WTC11 (cell line): Measurements from ENCODE around the gene ZNF436.
A peak's percentile ranks its signal among the peaks of the same experiment; 100 is the strongest.

Experiments
- ATF1 ChIP-seq: sonication (generic); formaldehyde crosslinking; IDR thresholded peaks from 2 replicates; pipeline ENCODE4 v1.8.1; 2023; ENCODE audit warnings: mild to moderate bottlenecking, moderate library complexity, missing genetic modification reagents
- ATF3 ChIP-seq: sonication (generic); formaldehyde crosslinking; conservative IDR thresholded peaks from 2 replicates; pipeline ENCODE4 v1.8.1; 2022; ENCODE audit warnings: mild to moderate bottlenecking, missing genetic modification reagents
- CREM ChIP-seq: sonication (generic); formaldehyde crosslinking; IDR thresholded peaks from 2 replicates; pipeline ENCODE4 v1.8.1; 2022; ENCODE audit warnings: mild to moderate bottlenecking, missing genetic modification reagents, moderate library complexity
- IRF2 ChIP-seq: sonication (generic); formaldehyde crosslinking; IDR thresholded peaks from 2 replicates; pipeline ENCODE4 v1.8.0; 2022; ENCODE audit warnings: low read depth, missing genetic modification reagents, borderline replicate concordance
- JUN ChIP-seq: sonication (generic); formaldehyde crosslinking; IDR thresholded peaks from 2 replicates; pipeline ENCODE4 v1.8.0; 2023; ENCODE audit warnings: mild to moderate bottlenecking, missing genetic modification reagents
- NFYB ChIP-seq: sonication (generic); formaldehyde crosslinking; conservative IDR thresholded peaks from 2 replicates; pipeline ENCODE4 v1.8.0; 2022; ENCODE audit warnings: low read depth, missing genetic modification reagents
- TEAD4 ChIP-seq: sonication (generic); formaldehyde crosslinking; IDR thresholded peaks from 2 replicates; pipeline ENCODE4 v1.8.0; 2022; ENCODE audit warnings: mild to moderate bottlenecking, missing genetic modification reagents
- ZNF121 ChIP-seq: sonication (generic); formaldehyde crosslinking; IDR thresholded peaks from 2 replicates; pipeline ENCODE4 v1.8.0; 2023; ENCODE audit warnings: missing genetic modification reagents
- TF ChIP-seq, protein P1 (sequence below): sonication (generic); formaldehyde crosslinking; IDR thresholded peaks from 2 replicates; pipeline ENCODE4 v1.8.1; 2023; ENCODE audit warnings: mild to moderate bottlenecking, missing genetic modification reagents, moderate library complexity
- TF ChIP-seq, protein P2 (sequence below): sonication (generic); formaldehyde crosslinking; IDR thresholded peaks from 2 replicates; pipeline ENCODE4 v1.8.1; 2023; ENCODE audit warnings: mild to moderate bottlenecking, missing genetic modification reagents, moderate library complexity
- TF ChIP-seq, protein P3 (sequence below): sonication (generic); formaldehyde crosslinking; IDR thresholded peaks from 2 replicates; pipeline ENCODE4 v1.8.1; 2022; ENCODE audit warnings: low read depth, missing genetic modification reagents, borderline replicate concordance
- TF ChIP-seq, protein P4 (sequence below): fragments of 200-600 bp; IDR thresholded peaks from 2 replicates; pipeline ENCODE4 v1.8.0; 2022; ENCODE audit warnings: antibody characterized with exemption
- TF ChIP-seq, protein P5 (sequence below): sonication (generic); formaldehyde crosslinking; IDR thresholded peaks from 2 replicates; pipeline ENCODE4 v1.8.1; 2022; ENCODE audit warnings: low read depth, mild to moderate bottlenecking, moderate library complexity, missing genetic modification reagents, borderline replicate concordance

DNA sequence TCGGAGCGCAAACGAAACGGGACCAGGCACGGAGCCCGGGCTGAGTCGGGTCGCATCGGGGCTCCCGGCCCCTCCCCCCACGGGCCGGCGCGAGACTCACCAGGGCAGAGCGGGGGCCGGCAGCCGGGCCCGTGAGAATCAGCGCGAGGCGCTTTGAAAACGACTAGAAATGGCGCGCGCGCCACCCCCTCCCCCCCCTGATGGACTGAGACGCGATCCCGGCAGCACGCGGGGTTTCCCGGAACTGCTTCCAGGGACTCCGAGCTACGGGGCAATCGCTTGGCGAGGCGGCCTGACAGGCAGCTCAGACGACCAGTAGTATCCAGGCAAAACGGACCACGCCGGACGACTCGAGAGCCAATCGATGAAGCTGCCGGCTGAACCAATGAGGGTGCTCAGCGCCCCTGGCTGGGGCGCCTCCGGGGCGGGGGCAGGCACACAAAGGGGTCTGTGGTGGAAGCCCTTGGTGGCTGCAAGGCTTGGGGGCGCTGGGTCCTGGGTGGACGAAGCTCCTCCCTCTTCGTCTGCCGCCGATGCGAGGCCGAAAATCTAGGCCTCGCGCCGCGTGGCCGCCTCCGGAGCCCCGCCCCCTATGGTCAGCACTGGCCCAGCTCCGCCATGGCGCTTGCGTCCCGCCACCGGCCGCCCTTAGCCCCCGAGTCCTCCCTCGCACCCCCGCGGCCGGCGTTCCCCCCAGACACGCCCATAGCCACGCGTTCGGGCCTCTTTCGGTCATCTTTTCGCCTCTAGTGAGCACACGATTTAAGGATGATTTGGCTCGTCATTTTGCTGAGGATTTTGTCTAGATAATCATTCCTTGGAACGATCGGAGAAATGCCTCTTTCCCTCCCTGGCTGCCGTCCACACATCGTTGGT is 25.3 kb downstream of the ZNF436 start, which contains the start of gene HNRNPR:
- TF ChIP-seq, protein P1, sequence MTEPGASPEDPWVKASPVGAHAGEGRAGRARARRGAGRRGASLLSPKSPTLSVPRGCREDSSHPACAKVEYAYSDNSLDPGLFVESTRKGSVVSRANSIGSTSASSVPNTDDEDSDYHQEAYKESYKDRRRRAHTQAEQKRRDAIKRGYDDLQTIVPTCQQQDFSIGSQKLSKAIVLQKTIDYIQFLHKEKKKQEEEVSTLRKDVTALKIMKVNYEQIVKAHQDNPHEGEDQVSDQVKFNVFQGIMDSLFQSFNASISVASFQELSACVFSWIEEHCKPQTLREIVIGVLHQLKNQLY (CRISPR knock-in tag): no peak
- TF ChIP-seq, protein P2, sequence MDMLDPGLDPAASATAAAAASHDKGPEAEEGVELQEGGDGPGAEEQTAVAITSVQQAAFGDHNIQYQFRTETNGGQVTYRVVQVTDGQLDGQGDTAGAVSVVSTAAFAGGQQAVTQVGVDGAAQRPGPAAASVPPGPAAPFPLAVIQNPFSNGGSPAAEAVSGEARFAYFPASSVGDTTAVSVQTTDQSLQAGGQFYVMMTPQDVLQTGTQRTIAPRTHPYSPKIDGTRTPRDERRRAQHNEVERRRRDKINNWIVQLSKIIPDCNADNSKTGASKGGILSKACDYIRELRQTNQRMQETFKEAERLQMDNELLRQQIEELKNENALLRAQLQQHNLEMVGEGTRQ (CRISPR knock-in tag): no peak; the same call in none of the 2 replicates
- TF ChIP-seq, protein P3, sequence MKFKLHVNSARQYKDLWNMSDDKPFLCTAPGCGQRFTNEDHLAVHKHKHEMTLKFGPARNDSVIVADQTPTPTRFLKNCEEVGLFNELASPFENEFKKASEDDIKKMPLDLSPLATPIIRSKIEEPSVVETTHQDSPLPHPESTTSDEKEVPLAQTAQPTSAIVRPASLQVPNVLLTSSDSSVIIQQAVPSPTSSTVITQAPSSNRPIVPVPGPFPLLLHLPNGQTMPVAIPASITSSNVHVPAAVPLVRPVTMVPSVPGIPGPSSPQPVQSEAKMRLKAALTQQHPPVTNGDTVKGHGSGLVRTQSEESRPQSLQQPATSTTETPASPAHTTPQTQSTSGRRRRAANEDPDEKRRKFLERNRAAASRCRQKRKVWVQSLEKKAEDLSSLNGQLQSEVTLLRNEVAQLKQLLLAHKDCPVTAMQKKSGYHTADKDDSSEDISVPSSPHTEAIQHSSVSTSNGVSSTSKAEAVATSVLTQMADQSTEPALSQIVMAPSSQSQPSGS (CRISPR knock-in tag): no peak
- TF ChIP-seq, protein P4, sequence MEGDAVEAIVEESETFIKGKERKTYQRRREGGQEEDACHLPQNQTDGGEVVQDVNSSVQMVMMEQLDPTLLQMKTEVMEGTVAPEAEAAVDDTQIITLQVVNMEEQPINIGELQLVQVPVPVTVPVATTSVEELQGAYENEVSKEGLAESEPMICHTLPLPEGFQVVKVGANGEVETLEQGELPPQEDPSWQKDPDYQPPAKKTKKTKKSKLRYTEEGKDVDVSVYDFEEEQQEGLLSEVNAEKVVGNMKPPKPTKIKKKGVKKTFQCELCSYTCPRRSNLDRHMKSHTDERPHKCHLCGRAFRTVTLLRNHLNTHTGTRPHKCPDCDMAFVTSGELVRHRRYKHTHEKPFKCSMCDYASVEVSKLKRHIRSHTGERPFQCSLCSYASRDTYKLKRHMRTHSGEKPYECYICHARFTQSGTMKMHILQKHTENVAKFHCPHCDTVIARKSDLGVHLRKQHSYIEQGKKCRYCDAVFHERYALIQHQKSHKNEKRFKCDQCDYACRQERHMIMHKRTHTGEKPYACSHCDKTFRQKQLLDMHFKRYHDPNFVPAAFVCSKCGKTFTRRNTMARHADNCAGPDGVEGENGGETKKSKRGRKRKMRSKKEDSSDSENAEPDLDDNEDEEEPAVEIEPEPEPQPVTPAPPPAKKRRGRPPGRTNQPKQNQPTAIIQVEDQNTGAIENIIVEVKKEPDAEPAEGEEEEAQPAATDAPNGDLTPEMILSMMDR: no peak
- TF ChIP-seq ATF3 (no peak), NFYB (peak; percentile 90), ATF1 (CRISPR knock-in tag) (no peak), ZNF121 (CRISPR knock-in tag) (no peak), IRF2 (CRISPR knock-in tag) (no peak), CREM (CRISPR knock-in tag) (no peak), TEAD4 (peak; percentile 4; the same call in 1 of the 2 replicates), JUN (no peak)
- TF ChIP-seq, protein P5, sequence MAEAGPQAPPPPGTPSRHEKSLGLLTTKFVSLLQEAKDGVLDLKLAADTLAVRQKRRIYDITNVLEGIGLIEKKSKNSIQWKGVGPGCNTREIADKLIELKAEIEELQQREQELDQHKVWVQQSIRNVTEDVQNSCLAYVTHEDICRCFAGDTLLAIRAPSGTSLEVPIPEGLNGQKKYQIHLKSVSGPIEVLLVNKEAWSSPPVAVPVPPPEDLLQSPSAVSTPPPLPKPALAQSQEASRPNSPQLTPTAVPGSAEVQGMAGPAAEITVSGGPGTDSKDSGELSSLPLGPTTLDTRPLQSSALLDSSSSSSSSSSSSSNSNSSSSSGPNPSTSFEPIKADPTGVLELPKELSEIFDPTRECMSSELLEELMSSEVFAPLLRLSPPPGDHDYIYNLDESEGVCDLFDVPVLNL (CRISPR knock-in tag): no peak
